H1 (cell line): ENCODE measurements around the gene KCNK15. TPM values are rescaled to one million over a fixed set of nuclear protein-coding genes. Genes with fewer than 3 reads are reported as not detected.

Experiments
- CTCF ChIA-PET: fragments of 300-600 bp; sonication (Branson Sonifier 250); formaldehyde crosslinking; loops from one replicate; lab custom pipeline; 2021; ENCODE audit not compliant: partially characterized antibody; lab: Charles Lee
- POLR2A ChIA-PET: fragments of 300-600 bp; sonication (Branson Sonifier 250); formaldehyde crosslinking; loops from one replicate; lab custom pipeline; 2021; ENCODE audit warnings: inconsistent platforms; ENCODE audit not compliant: partially characterized antibody; lab: Charles Lee
- DNase-seq, 2 experiments: peaks; one replicate each; pipeline versions ENCODE4 v3.0.0 to v3.0.0-alpha.2; 2010 to 2022; ENCODE audit warnings: low spot score in 2 of 2, low read depth in 1 of 2, mixed read lengths in 1 of 2
- FAIRE-seq: peaks from 2 replicates; lab custom pipeline; 2011; peaks lifted over from hg19 to GRCh38; lab: Jason Lieb, UNC
- H2AFZ ChIP-seq: 2 replicates; pipeline ENCODE4 v1.8.1; 2012; ENCODE audit warnings: low read length, inconsistent platforms
- H2AK5ac ChIP-seq: 2 replicates; pipeline ENCODE4 v1.6.1; 2013; ENCODE audit warnings: low read depth, low read length
- H2BK120ac ChIP-seq: replicated peaks from 2 replicates; pipeline ENCODE3; 2013; ENCODE audit warnings: low read depth, low read length, inconsistent platforms
- H2BK12ac ChIP-seq: 2 replicates; pipeline ENCODE4 v1.6.1; 2013; ENCODE audit warnings: low read depth, low read length
- H2BK15ac ChIP-seq: 2 replicates; pipeline ENCODE4 v1.6.1; 2013; ENCODE audit warnings: low read length
- H2BK20ac ChIP-seq: 2 replicates; pipeline ENCODE4 v1.6.1; 2013; ENCODE audit warnings: low read length
- H2BK5ac ChIP-seq: 2 replicates; pipeline ENCODE4 v1.6.1; 2013; ENCODE audit warnings: low read depth, low read length
- H3K14ac ChIP-seq: 2 replicates; pipeline ENCODE4 v1.6.1; 2013; ENCODE audit warnings: inconsistent platforms; ENCODE audit not compliant: insufficient read length
- H3K18ac ChIP-seq: 2 replicates; pipeline ENCODE4 v1.6.1; 2013; ENCODE audit warnings: low read length; ENCODE audit errors: extremely low read depth
- H3K23ac ChIP-seq: 2 replicates; pipeline ENCODE4 v1.6.1; 2013; ENCODE audit warnings: inconsistent platforms; ENCODE audit not compliant: insufficient read length
- H3K23me2 ChIP-seq: 2 replicates; pipeline ENCODE4 v1.6.1; 2013; ENCODE audit warnings: low read depth, low read length
- H3K27ac ChIP-seq: 2 replicates; pipeline ENCODE4 v1.6.1; 2011; ENCODE audit warnings: low read depth, low read length, inconsistent platforms
- H3K27me3 ChIP-seq, 4 experiments: replicated peaks in 1 of 4; 1 replicate in 1 of 4; 2 replicates in 3 of 4; pipeline versions ENCODE4 v1.6.1 to v1.8.1; 2011 to 2013; ENCODE audit warnings: low read length in 3 of 4, mild to moderate bottlenecking in 3 of 4, inconsistent platforms in 2 of 4, mixed read lengths in 2 of 4, moderate library complexity in 1 of 4; ENCODE audit not compliant: control insufficient read depth in 3 of 4, insufficient read depth in 3 of 4; ENCODE audit errors: extremely low read depth in 1 of 4
- H3K36me3 ChIP-seq, 4 experiments: 2 replicates each; pipeline versions ENCODE4 v1.6.1 to v1.8.1; 2011 to 2013; ENCODE audit warnings: mild to moderate bottlenecking in 4 of 4, low read length in 3 of 4, moderate library complexity in 2 of 4, control low read depth in 1 of 4, inconsistent platforms in 1 of 4; ENCODE audit not compliant: insufficient read depth in 4 of 4, control insufficient read depth in 2 of 4
- H3K4ac ChIP-seq: replicated peaks from 2 replicates; pipeline ENCODE3; 2013; ENCODE audit warnings: low read length, low read depth, mixed read lengths, inconsistent platforms; ENCODE audit not compliant: insufficient read length
- H3K4me1 ChIP-seq, 4 experiments: replicated peaks in 1 of 4; 1 replicate in 1 of 4; 2 replicates in 3 of 4; pipeline versions ENCODE4 v1.6.1 to v1.8.1; 2011 to 2013; ENCODE audit warnings: low read length in 3 of 4, inconsistent platforms in 2 of 4, mixed read lengths in 1 of 4; ENCODE audit not compliant: insufficient read depth in 4 of 4, control insufficient read depth in 3 of 4
- H3K4me2 ChIP-seq, 2 experiments: 2 replicates each; pipeline versions ENCODE4 v1.6.1 to v1.8.1; 2011 to 2013; ENCODE audit warnings: low read depth in 2 of 2, low read length in 2 of 2, control low read depth in 1 of 2, inconsistent platforms in 1 of 2, mild to moderate bottlenecking in 1 of 2; ENCODE audit not compliant: insufficient read depth in 1 of 2
- H3K4me3 ChIP-seq, 4 experiments: fragments of 200-600, 300-600 bp in 1 of 4; sonication (generic), shearing (Covaris generic), sonication (Bioruptor Twin) in 1 of 4; 2 replicates each; pipeline versions ENCODE4 v1.5.1 to v1.8.1; 2011 to 2016; ENCODE audit warnings: low read length in 4 of 4, low read depth in 3 of 4, control low read depth in 2 of 4, inconsistent platforms in 2 of 4, mild to moderate bottlenecking in 2 of 4, mixed read lengths in 1 of 4, moderate library complexity in 1 of 4; ENCODE audit not compliant: insufficient read depth in 2 of 4; ENCODE audit errors: extremely low read depth in 1 of 4
- H3K56ac ChIP-seq: replicated peaks from 2 replicates; pipeline ENCODE3; 2013; ENCODE audit warnings: low read depth, mild to moderate bottlenecking, mixed read lengths, low read length, inconsistent platforms; ENCODE audit not compliant: insufficient read length
- H3K79me1 ChIP-seq: 2 replicates; pipeline ENCODE4 v1.6.1; 2013; ENCODE audit warnings: low read depth, low read length, control low read depth
- H3K79me2 ChIP-seq, 2 experiments: 2 replicates each; pipeline versions ENCODE4 v1.6.1 to v1.8.1; 2012 to 2013; ENCODE audit warnings: low read length in 2 of 2, mild to moderate bottlenecking in 2 of 2, inconsistent platforms in 1 of 2; ENCODE audit not compliant: insufficient read depth in 2 of 2, control insufficient read depth in 1 of 2
- H3K9ac ChIP-seq, 4 experiments: replicated peaks in 1 of 4; 1 replicate in 1 of 4; 2 replicates in 3 of 4; pipeline versions ENCODE4 v1.6.1 to v1.8.1; 2011 to 2013; ENCODE audit warnings: low read depth in 3 of 4, low read length in 3 of 4, control low read depth in 2 of 4, mild to moderate bottlenecking in 2 of 4, moderate library complexity in 2 of 4, inconsistent platforms in 1 of 4; ENCODE audit errors: extremely low read depth in 1 of 4
- H3K9me3 ChIP-seq, 2 experiments: 2 replicates each; pipeline versions ENCODE4 v1.6.1 to v1.8.1; 2012 to 2013; ENCODE audit warnings: mild to moderate bottlenecking in 2 of 2, moderate library complexity in 2 of 2, control low read depth in 1 of 2, inconsistent platforms in 1 of 2, low read depth in 1 of 2, low read length in 1 of 2, mixed read lengths in 1 of 2; ENCODE audit not compliant: insufficient read depth in 2 of 2
- H4K20me1 ChIP-seq, 2 experiments: replicated peaks in 1 of 2; 2 replicates each; pipeline versions ENCODE3 to v1.8.1; 2011 to 2013; ENCODE audit warnings: inconsistent platforms in 2 of 2, low read length in 2 of 2, mild to moderate bottlenecking in 1 of 2; ENCODE audit not compliant: insufficient read depth in 2 of 2, control insufficient read depth in 1 of 2
- H4K5ac ChIP-seq: 2 replicates; pipeline ENCODE4 v1.6.1; 2013; ENCODE audit warnings: low read length, low read depth, mixed read lengths, inconsistent platforms; ENCODE audit not compliant: insufficient read length
- H4K8ac ChIP-seq: 2 replicates; pipeline ENCODE4 v1.8.0; 2013; ENCODE audit warnings: mild to moderate bottlenecking, moderate library complexity, low read length, inconsistent platforms; ENCODE audit not compliant: insufficient read depth; ENCODE audit errors: extremely low read depth
- H4K91ac ChIP-seq: replicated peaks from 2 replicates; pipeline ENCODE3; 2013; ENCODE audit warnings: low read length, mixed read lengths, inconsistent platforms; ENCODE audit not compliant: insufficient read length
- ASH2L ChIP-seq: fragments of 200-600, 300-600 bp; sonication (generic); IDR thresholded peaks from one replicate; pipeline ENCODE4 v1.7.1; 2017; ENCODE audit warnings: low read length
- MAFK ChIP-seq: IDR thresholded peaks from 2 replicates; pipeline ENCODE4 v1.6.1; 2012; ENCODE audit warnings: low read depth, mild to moderate bottlenecking, improper control_type of control experiment, low read length
- RNF2 ChIP-seq: fragments of 200-900, 300-1000 bp; sonication (generic); IDR thresholded peaks from 2 replicates; pipeline ENCODE4 v1.7.1; 2016; ENCODE audit warnings: borderline replicate concordance, low read depth, mild to moderate bottlenecking, antibody characterized with exemption, low read length; ENCODE audit not compliant: poor library complexity, severe bottlenecking; ENCODE audit errors: missing control alignments
- SP2 ChIP-seq: IDR thresholded peaks from 2 replicates; pipeline ENCODE4 v1.6.1; 2012; ENCODE audit warnings: mild to moderate bottlenecking, low read length, inconsistent platforms
- ZNF274 ChIP-seq: IDR thresholded peaks from 2 replicates; pipeline ENCODE4 v1.7.0; 2012; ENCODE audit warnings: low read length, borderline replicate concordance; ENCODE audit errors: extremely low read depth
- WGBS, 2 experiments: shearing (Covaris generic) in 1 of 2; methylation state at CpG; one replicate each; pipeline versions ENCODE4 v1.1.6 to v1.1.7; 2013 to 2015; ENCODE audit warnings: low lambda C conversion rate in 2 of 2, mixed read lengths in 2 of 2, inconsistent platforms in 1 of 2, low coverage in 1 of 2, missing lambda C conversion rate in 1 of 2; ENCODE audit not compliant: insufficient replicate concordance in 2 of 2, insufficient coverage in 1 of 2, insufficient read length in 1 of 2; ENCODE audit errors: extremely low coverage in 1 of 2, missing lambda C conversion rate in 1 of 2; 5-methylcytosine and 5-hydroxymethylcytosine counted together
- polyA plus RNA-seq, 7 experiments: library from polyadenylated mRNA; depleted of rRNA in 3 of 7; stranded (reverse) in 5 of 7; unstranded in 2 of 7; fragments of >200 nt in 5 of 7; fragments of 200-250 nt in 2 of 7; gene quantifications; 1 replicate in 5 of 7; 2 replicates in 1 of 7; 4 replicates in 1 of 7; pipeline versions ENCODE4 v1.2.1 to v1.2.3, GENCODE V29; 2011 to 2013; ENCODE audit warnings: missing spikeins in 2 of 7, mixed read lengths in 2 of 7
- total RNA-seq: library from RNA; stranded (reverse); fragmentation: NEBNext Ultra II Directional; extraction: Animal tissue kit (Norgen Biotek cat#: 25700); gene quantifications from 2 replicates; pipeline ENCODE4 v1.2.1, GENCODE V29; 2021

KCNK15 gene
- total and polyA plus RNA-seq, 2 of the 8 experiments (the other 6 are each of a cell fraction or from before 2014, with no cell fraction given), result 0.24 to 0.33 TPM

DNA sequence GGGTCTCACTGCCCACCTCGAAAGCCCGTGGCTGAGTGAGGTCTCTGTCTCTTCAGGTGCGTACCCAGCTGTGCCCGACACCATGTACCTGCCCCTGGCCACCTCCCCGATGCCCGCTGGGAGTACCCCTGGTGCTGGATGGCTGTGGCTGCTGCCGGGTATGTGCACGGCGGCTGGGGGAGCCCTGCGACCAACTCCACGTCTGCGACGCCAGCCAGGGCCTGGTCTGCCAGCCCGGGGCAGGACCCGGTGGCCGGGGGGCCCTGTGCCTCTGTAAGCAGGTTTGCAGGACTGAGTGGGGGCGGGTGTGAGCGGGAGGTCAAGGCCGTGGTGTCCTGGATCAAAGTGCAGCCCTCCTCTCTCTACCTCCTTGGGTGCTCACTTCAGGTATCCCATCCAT lies 25.8 kb upstream of the KCNK15 start:
- Histone ChIP-seq H3K79me1 (no peaks in the 10 kb centered on the region), H3K79me2 (no peaks in the 10 kb centered on the region), H4K5ac (no peak overlapping the region), H3K9me3 (no peaks in the 10 kb centered on the region), H3K27ac (no peak overlapping the region), H2BK5ac (no peak overlapping the region), H4K20me1 (no peaks in the 10 kb centered on the region), H2BK120ac (no peak overlapping the region), H3K4me3 (no peak overlapping the region), H3K27me3 (no peaks in the 10 kb centered on the region), H2BK15ac (no peak overlapping the region), H3K14ac (no peak overlapping the region), H3K4ac (no peak overlapping the region), H2AFZ (no peak overlapping the region), H3K9ac (no peak overlapping the region), H2AK5ac (no peak overlapping the region), H2BK12ac (no peak overlapping the region), H3K18ac (no peak overlapping the region), H3K36me3 (no peaks in the 10 kb centered on the region), H3K4me2 (no peak overlapping the region), H3K23ac (no peak overlapping the region), H3K56ac (no peak overlapping the region), H2BK20ac (no peak overlapping the region), H3K4me1 (peaks cover 0 to 3% (median 0%) of the 10 kb centered on the region in 4 experiments; a peak in 1 of 7 replicates), H4K8ac (no peak overlapping the region), H4K91ac (no peak overlapping the region), H3K23me2 (no peaks in the 10 kb centered on the region)
- FAIRE-seq (no peak), DNase-seq (no peak)
- WGBS, 2 experiments, result 92% methylated on average over 19 of the region's 19 CpGs; no CpG with 5 or more reads in 1 of the 2 experiments
- no peak for TF ChIP-seq SP2
- no peak for TF ChIP-seq ASH2L
- TF ChIP-seq ZNF274, result no peak
- no peak for TF ChIP-seq MAFK
- TF ChIP-seq RNF2, result no peak
- POLR2A ChIA-PET, result no interaction called here
- CTCF ChIA-PET, result interaction anchor here (1.3 to 20.4 kb wide), 5 partner anchors 11 to 104 kb away, joined by 3 to 180 read pairs (median 67); no protein-coding TSS in a partner anchor
